ENCODE measurements around the gene PLPP4.

Gene PLPP4

DNA sequence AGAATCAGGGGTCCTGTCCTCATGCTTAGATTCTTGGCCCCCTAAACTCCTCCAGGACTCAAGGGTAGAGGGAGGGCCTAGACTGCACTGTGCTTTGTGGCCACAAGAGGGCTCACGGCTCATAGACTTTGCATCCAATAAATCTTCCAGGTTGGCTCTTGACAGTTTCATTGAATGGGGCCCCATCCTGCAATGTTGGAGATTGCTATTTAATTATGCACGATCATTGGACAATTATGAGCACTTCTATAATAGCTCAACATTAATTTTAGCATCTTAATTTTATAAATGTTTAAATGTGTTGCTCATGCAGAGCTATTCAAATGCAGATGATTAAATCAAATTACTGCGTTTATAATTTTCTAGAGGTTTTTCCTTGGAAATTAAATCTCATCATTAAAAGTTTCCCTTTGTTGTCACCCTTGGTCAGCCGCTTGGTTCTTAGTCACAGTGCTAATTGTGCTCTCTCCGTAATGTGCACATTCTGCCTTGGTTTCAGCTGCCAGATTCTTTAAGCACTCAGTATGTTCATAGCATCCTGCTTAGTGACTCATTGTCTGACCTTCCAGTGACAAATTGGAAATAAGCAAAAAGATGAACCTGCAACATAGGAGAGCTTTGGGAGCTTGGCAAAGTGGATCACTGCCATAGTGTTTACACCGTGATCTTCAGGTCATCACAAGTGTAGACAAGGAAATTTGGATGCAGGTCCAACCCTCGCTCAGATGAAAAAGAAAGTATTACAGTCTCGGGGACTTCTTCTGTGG lies 33.4 kb upstream of the PLPP4 start (continued):
- TF ChIP-seq, protein P1, sequence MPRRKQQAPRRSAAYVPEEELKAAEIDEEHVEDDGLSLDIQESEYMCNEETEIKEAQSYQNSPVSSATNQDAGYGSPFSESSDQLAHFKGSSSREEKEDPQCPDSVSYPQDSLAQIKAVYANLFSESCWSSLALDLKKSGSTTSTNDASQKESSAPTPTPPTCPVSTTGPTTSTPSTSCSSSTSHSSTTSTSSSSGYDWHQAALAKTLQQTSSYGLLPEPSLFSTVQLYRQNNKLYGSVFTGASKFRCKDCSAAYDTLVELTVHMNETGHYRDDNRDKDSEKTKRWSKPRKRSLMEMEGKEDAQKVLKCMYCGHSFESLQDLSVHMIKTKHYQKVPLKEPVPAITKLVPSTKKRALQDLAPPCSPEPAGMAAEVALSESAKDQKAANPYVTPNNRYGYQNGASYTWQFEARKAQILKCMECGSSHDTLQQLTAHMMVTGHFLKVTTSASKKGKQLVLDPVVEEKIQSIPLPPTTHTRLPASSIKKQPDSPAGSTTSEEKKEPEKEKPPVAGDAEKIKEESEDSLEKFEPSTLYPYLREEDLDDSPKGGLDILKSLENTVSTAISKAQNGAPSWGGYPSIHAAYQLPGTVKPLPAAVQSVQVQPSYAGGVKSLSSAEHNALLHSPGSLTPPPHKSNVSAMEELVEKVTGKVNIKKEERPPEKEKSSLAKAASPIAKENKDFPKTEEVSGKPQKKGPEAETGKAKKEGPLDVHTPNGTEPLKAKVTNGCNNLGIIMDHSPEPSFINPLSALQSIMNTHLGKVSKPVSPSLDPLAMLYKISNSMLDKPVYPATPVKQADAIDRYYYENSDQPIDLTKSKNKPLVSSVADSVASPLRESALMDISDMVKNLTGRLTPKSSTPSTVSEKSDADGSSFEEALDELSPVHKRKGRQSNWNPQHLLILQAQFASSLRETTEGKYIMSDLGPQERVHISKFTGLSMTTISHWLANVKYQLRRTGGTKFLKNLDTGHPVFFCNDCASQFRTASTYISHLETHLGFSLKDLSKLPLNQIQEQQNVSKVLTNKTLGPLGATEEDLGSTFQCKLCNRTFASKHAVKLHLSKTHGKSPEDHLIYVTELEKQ (tag by site-specific recombination; IDR thresholded peaks at IDR 0.05; ENCODE audit: borderline replicate concordance) = peak; percentile 28; the same call in 1 of the 2 replicates
- TF ChIP-seq ZNF114 (tag by site-specific recombination; IDR thresholded peaks at IDR 0.05) = no peak
- peak; percentile 51; the same call in 1 of the 2 replicates for TF ChIP-seq ZNF660 (tag by site-specific recombination; IDR thresholded peaks at IDR 0.05)
- peak; percentile 98 for TF ChIP-seq MEIS1 (CRISPR knock-in tag; IDR thresholded peaks at IDR 0.05; ENCODE audit: borderline replicate concordance)

DNA sequence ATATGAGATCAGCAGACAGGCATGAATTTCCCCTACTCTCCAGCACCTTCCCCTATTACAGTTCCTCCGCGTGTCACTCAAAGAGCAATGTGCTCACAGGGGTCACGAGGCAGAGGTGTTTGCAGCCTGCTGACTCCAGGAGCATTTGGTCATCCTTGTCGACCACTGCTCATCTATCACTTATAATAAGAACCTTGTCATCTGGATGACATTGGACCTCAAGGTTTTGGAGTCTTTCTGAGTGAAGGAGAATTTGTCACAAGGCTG lies 32.9 kb upstream of the PLPP4 start:
- ChIA-PET POLR2A (no interaction called here), CTCF (interaction anchor here (0.5 to 2.2 kb wide), 23 partner anchors 8 to 444 kb away, joined by 3 to 11 read pairs (median 6); no protein-coding TSS in a partner anchor)
- Histone ChIP-seq H3K36me3 (ENCODE audit: control insufficient read depth in 2 of 2, insufficient read depth in 1 of 2, low read length in 2 of 2) (no peaks in the 10 kb centered on the region), H3K9me3 (ENCODE audit: control insufficient read depth, insufficient read depth, low read depth, low read length) (no peaks in the 10 kb centered on the region), H3K4me3 (ENCODE audit: low read depth, low read length) (no peak overlapping the region), H3K27ac (ENCODE audit: extremely low read depth, low read depth, low read length) (no peak overlapping the region), H3K4me1 (ENCODE audit: control insufficient read depth, insufficient read depth, low read length) (no peaks in the 10 kb centered on the region)
- no peak for TF ChIP-seq YY1 (tag by site-specific recombination; IDR thresholded peaks at IDR 0.05)
- TF ChIP-seq ZSCAN23 (tag by site-specific recombination; IDR thresholded peaks at IDR 0.05) = no peak
- no peak for TF ChIP-seq ZNF560 (tag by site-specific recombination; IDR thresholded peaks at IDR 0.05; ENCODE audit: borderline replicate concordance)
- TF ChIP-seq ZNF350 (tag by site-specific recombination; IDR thresholded peaks at IDR 0.05) = no peak
- TF ChIP-seq ZNF202 (tag by site-specific recombination; IDR thresholded peaks at IDR 0.05; ENCODE audit: borderline replicate concordance) = no peak
- no peak for TF ChIP-seq HOXA7 (CRISPR knock-in tag; IDR thresholded peaks at IDR 0.05; ENCODE audit: borderline replicate concordance)
- TF ChIP-seq ZNF16 (tag by site-specific recombination; IDR thresholded peaks at IDR 0.05; ENCODE audit: low read depth) = no peak
- TF ChIP-seq, protein P2, sequence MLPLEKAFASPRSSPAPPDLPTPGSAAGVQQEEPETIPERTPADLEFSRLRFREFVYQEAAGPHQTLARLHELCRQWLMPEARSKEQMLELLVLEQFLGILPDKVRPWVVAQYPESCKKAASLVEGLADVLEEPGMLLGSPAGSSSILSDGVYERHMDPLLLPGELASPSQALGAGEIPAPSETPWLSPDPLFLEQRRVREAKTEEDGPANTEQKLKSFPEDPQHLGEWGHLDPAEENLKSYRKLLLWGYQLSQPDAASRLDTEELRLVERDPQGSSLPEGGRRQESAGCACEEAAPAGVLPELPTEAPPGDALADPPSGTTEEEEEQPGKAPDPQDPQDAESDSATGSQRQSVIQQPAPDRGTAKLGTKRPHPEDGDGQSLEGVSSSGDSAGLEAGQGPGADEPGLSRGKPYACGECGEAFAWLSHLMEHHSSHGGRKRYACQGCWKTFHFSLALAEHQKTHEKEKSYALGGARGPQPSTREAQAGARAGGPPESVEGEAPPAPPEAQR (tag by site-specific recombination; IDR thresholded peaks at IDR 0.05) = no peak
- TF ChIP-seq, protein P3, sequence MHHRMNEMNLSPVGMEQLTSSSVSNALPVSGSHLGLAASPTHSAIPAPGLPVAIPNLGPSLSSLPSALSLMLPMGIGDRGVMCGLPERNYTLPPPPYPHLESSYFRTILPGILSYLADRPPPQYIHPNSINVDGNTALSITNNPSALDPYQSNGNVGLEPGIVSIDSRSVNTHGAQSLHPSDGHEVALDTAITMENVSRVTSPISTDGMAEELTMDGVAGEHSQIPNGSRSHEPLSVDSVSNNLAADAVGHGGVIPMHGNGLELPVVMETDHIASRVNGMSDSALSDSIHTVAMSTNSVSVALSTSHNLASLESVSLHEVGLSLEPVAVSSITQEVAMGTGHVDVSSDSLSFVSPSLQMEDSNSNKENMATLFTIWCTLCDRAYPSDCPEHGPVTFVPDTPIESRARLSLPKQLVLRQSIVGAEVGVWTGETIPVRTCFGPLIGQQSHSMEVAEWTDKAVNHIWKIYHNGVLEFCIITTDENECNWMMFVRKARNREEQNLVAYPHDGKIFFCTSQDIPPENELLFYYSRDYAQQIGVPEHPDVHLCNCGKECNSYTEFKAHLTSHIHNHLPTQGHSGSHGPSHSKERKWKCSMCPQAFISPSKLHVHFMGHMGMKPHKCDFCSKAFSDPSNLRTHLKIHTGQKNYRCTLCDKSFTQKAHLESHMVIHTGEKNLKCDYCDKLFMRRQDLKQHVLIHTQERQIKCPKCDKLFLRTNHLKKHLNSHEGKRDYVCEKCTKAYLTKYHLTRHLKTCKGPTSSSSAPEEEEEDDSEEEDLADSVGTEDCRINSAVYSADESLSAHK (tag by site-specific recombination; IDR thresholded peaks at IDR 0.05) = no peak
- TF ChIP-seq ZNF341 (tag by site-specific recombination; IDR thresholded peaks at IDR 0.05; ENCODE audit: low read depth) = no peak
- no peak for TF ChIP-seq MZF1 (tag by site-specific recombination; IDR thresholded peaks at IDR 0.05; ENCODE audit: borderline replicate concordance)
- no peak for TF ChIP-seq ZNF157 (tag by site-specific recombination; IDR thresholded peaks at IDR 0.05)
- TF ChIP-seq ZNF658 (tag by site-specific recombination; IDR thresholded peaks at IDR 0.05) = no peak
- TF ChIP-seq, protein P4, sequence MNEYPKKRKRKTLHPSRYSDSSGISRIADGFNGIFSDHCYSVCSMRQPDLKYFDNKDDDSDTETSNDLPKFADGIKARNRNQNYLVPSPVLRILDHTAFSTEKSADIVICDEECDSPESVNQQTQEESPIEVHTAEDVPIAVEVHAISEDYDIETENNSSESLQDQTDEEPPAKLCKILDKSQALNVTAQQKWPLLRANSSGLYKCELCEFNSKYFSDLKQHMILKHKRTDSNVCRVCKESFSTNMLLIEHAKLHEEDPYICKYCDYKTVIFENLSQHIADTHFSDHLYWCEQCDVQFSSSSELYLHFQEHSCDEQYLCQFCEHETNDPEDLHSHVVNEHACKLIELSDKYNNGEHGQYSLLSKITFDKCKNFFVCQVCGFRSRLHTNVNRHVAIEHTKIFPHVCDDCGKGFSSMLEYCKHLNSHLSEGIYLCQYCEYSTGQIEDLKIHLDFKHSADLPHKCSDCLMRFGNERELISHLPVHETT (tag by site-specific recombination; IDR thresholded peaks at IDR 0.05) = no peak
- TF ChIP-seq SETDB1 (IDR thresholded peaks at IDR 0.05; ENCODE audit: insufficient read length, low read length) = no peak
- TF ChIP-seq EGR2 (tag by site-specific recombination; IDR thresholded peaks at IDR 0.05; ENCODE audit: low read depth) = no peak

Data from HEK293 (cell line).